Activated CD8-positive, alpha-beta memory T cell treated with anti-CD3 and anti-CD28 coated beads for 48 hours (primary cell): ENCODE results near the gene PTN.

Source experiments
- DNase-seq, 3 experiments: peaks; one replicate each; pipeline ENCODE4 v3.0.0-alpha.2; 2020; ENCODE audit warnings: low read depth in 2 of 3, low spot score in 2 of 3

Gene PTN

GRCh38 chr7:137343281-137343841, at the start of gene PTN:
TSS of gene PTN (minus strand) at chr7:137343733. CDS start at chr7:137254973, 88,760 bp downstream.
- no peak for DNase-seq

- no peak for DNase-seq
Observed at GRCh38 chr7:137390076-137390475, 46.5 kb upstream of the PTN start.

GRCh38 chr7:137388916-137389315, 45.4 kb upstream of the PTN start:
- no peak for DNase-seq

- no peak for DNase-seq
Observed at GRCh38 chr7:137386966-137387365, 43.4 kb upstream of the PTN start.

- no peak for DNase-seq
Observed at GRCh38 chr7:137381045-137381444, 37.5 kb upstream of the PTN start.

GRCh38 chr7:137373507-137373906, 30.0 kb upstream of the PTN start:
- DNase-seq: no peak

GRCh38 chr7:137371616-137372015, 28.1 kb upstream of the PTN start:
- DNase-seq: no peak

- DNase-seq: no peak
Observed at GRCh38 chr7:137366995-137367394, 23.5 kb upstream of the PTN start.

GRCh38 chr7:137363683-137364082, 20.1 kb upstream of the PTN start:
- no peak for DNase-seq

GRCh38 chr7:137360087-137360679, 16.6 kb upstream of the PTN start:
- no peak for DNase-seq

- DNase-seq: no peak
Observed at GRCh38 chr7:137354961-137355360, 11.4 kb upstream of the PTN start.

- no peak for DNase-seq
Observed at GRCh38 chr7:137354396-137354795, 10.9 kb upstream of the PTN start.

GRCh38 chr7:137351941-137352340, 8.4 kb upstream of the PTN start:
- DNase-seq: no peak

- no peak for DNase-seq
Observed at GRCh38 chr7:137345799-137346449, 2.4 kb upstream of the PTN start.

GRCh38 chr7:137342828-137343261, 688 bp downstream of the PTN start:
- DNase-seq: no peak

GRCh38 chr7:137342265-137342664, 1.3 kb downstream of the PTN start:
- no peak for DNase-seq

GRCh38 chr7:137337902-137338301, 5.6 kb downstream of the PTN start:
- DNase-seq: no peak

GRCh38 chr7:137335814-137336213, 7.7 kb downstream of the PTN start:
- DNase-seq: no peak

- DNase-seq: no peak
Observed at GRCh38 chr7:137331378-137331777, 12.2 kb downstream of the PTN start.

GRCh38 chr7:137329411-137329810, 14.1 kb downstream of the PTN start:
- no peak for DNase-seq

- DNase-seq: no peak
Observed at GRCh38 chr7:137328373-137329120, 15.0 kb downstream of the PTN start.

- no peak for DNase-seq
Observed at GRCh38 chr7:137325927-137326326, 17.6 kb downstream of the PTN start.
